ENCODE results near the gene DHRS3.
"Not testable (repeated sequence)": the region's sequence is repeated elsewhere in the genome, so short reads cannot be mapped to it uniquely, and the experiment has no call there.

Gene DHRS3

GRCh38 chr1:12568009-12568767, 49.8 kb downstream of the DHRS3 start:
- no peaks in the 10 kb centered on the region for H3K36me3 ChIP-seq (ENCODE audit: control insufficient read depth, insufficient read depth, low read length)
- no peak for DNase-seq (ENCODE audit: extremely low read depth, insufficient read length)
- no peak overlapping the region for H3K4me3 ChIP-seq (replicated peaks; ENCODE audit: low read depth, low read length)
- no peak for TF ChIP-seq CTCF (IDR thresholded peaks at IDR 0.05; ENCODE audit: insufficient read depth, low read length, poor library complexity, severe bottlenecking)
- no peaks in the 10 kb centered on the region; the same call in 1 of the 2 replicates for H3K27me3 ChIP-seq (replicated peaks; ENCODE audit: control insufficient read depth, insufficient read depth, low read length)

- DNase-seq (ENCODE audit: extremely low read depth, insufficient read length), result no peak
- Histone ChIP-seq H3K36me3 (ENCODE audit: control insufficient read depth, insufficient read depth, low read length) (no peaks in the 10 kb centered on the region), H3K27me3 (replicated peaks; ENCODE audit: control insufficient read depth, insufficient read depth, low read length) (no peaks in the 10 kb centered on the region), H3K4me3 (replicated peaks; ENCODE audit: low read depth, low read length) (no peak overlapping the region)
- TF ChIP-seq CTCF (IDR thresholded peaks at IDR 0.05; ENCODE audit: insufficient read depth, low read length, poor library complexity, severe bottlenecking), result no peak
Measured at GRCh38 chr1:12567288-12567819, 50.7 kb downstream of the DHRS3 start.

GRCh38 chr1:12566484-12567287, 51.3 kb downstream of the DHRS3 start:
- TF ChIP-seq CTCF (IDR thresholded peaks at IDR 0.05; ENCODE audit: insufficient read depth, low read length, poor library complexity, severe bottlenecking), result no peak
- Histone ChIP-seq H3K4me3 (replicated peaks; ENCODE audit: low read depth, low read length) (no peak overlapping the region), H3K36me3 (ENCODE audit: control insufficient read depth, insufficient read depth, low read length) (no peaks in the 10 kb centered on the region), H3K27me3 (replicated peaks; ENCODE audit: control insufficient read depth, insufficient read depth, low read length) (no peaks in the 10 kb centered on the region)
- no peak for DNase-seq (ENCODE audit: extremely low read depth, insufficient read length)

- H3K27me3 ChIP-seq (replicated peaks; ENCODE audit: control insufficient read depth, insufficient read depth, low read length), result no peaks in the 10 kb centered on the region
- H3K4me3 ChIP-seq (replicated peaks; ENCODE audit: low read depth, low read length), result no peak overlapping the region
- no peaks in the 10 kb centered on the region for H3K36me3 ChIP-seq (ENCODE audit: control insufficient read depth, insufficient read depth, low read length)
- no peak for DNase-seq (ENCODE audit: extremely low read depth, insufficient read length)
- TF ChIP-seq CTCF (IDR thresholded peaks at IDR 0.05; ENCODE audit: insufficient read depth, low read length, poor library complexity, severe bottlenecking), result no peak
Measured at GRCh38 chr1:12565966-12566352, 52.1 kb downstream of the DHRS3 start.

- H3K4me3 ChIP-seq (replicated peaks; ENCODE audit: low read depth, low read length), result no peak overlapping the region
- TF ChIP-seq CTCF (IDR thresholded peaks at IDR 0.05; ENCODE audit: insufficient read depth, low read length, poor library complexity, severe bottlenecking), result no peak
- H3K36me3 ChIP-seq (ENCODE audit: control insufficient read depth, insufficient read depth, low read length), result no peaks in the 10 kb centered on the region
- DNase-seq (ENCODE audit: extremely low read depth, insufficient read length), result no peak
- no peaks in the 10 kb centered on the region for H3K27me3 ChIP-seq (replicated peaks; ENCODE audit: control insufficient read depth, insufficient read depth, low read length)
Measured at GRCh38 chr1:12565094-12565965, 52.7 kb downstream of the DHRS3 start.

GRCh38 chr1:12564251-12564650, 53.8 kb downstream of the DHRS3 start:
- not testable (repeated sequence) for DNase-seq (ENCODE audit: extremely low read depth, insufficient read length); H3K36me3 ChIP-seq (ENCODE audit: control insufficient read depth, insufficient read depth, low read length); H3K27me3 ChIP-seq (replicated peaks; ENCODE audit: control insufficient read depth, insufficient read depth, low read length); H3K4me3 ChIP-seq (replicated peaks; ENCODE audit: low read depth, low read length)
